AG04450 (cell line): ENCODE results near the gene MRPS5. TPM values are rescaled to one million over a fixed set of nuclear protein-coding genes. Genes with fewer than 3 reads are reported as not detected.

ENCODE experiments used
- CTCF ChIA-PET: fragments of 300-600, 350-600 bp; formaldehyde crosslinking; extraction: SDS; loops from one replicate; lab custom pipeline; 2022; ENCODE audit warnings: antibody characterized with exemption, inconsistent platforms; lab: Charles Lee
- POLR2A ChIA-PET: fragments of 350-600 bp; formaldehyde crosslinking; extraction: SDS; loops from one replicate; lab custom pipeline; 2021; ENCODE audit warnings: antibody characterized with exemption, inconsistent platforms; lab: Yijun Ruan, JAX
- DNase-seq: peaks from one replicate; pipeline ENCODE4 v3.0.0-alpha.2; 2011; ENCODE audit warnings: low read depth, low spot score
- H3K27ac ChIP-seq: one replicate; pipeline ENCODE4 v1.5.1; 2012; ENCODE audit warnings: low read depth, low read length, control low read depth
- H3K27me3 ChIP-seq: one replicate; pipeline ENCODE4 v1.6.0; 2012; ENCODE audit warnings: low read length; ENCODE audit not compliant: control insufficient read depth, insufficient read depth
- H3K4me3 ChIP-seq: 2 replicates; pipeline ENCODE4 v1.5.1; 2011; ENCODE audit warnings: mild to moderate bottlenecking, low read depth, low read length, control low read depth
- H3K9me3 ChIP-seq: 2 replicates; pipeline ENCODE4 v1.5.1; 2012; ENCODE audit warnings: low read length; ENCODE audit not compliant: control insufficient read depth, insufficient read depth
- polyA plus RNA-seq: library from polyadenylated mRNA; depleted of rRNA; stranded (reverse); fragments of >200 nt; gene quantifications from 2 replicates; pipeline ENCODE4 v1.2.3, GENCODE V29; 2011
- TF ChIP-seq, protein P1 (sequence below): IDR thresholded peaks from 2 replicates; pipeline ENCODE4 v1.5.1; 2011; ENCODE audit warnings: low read depth, low read length, control low read depth, inconsistent platforms

The MRPS5 gene
- polyA plus RNA-seq, 1 experiment = 55.7 TPM

- no peak for DNase-seq
- Histone ChIP-seq H3K4me3 (no peak overlapping the region), H3K27ac (no peak overlapping the region), H3K27me3 (peaks cover 12% of the 10 kb centered on the region), H3K9me3 (no peaks in the 10 kb centered on the region)
- POLR2A ChIA-PET = no interaction called here
- TF ChIP-seq, protein P1, sequence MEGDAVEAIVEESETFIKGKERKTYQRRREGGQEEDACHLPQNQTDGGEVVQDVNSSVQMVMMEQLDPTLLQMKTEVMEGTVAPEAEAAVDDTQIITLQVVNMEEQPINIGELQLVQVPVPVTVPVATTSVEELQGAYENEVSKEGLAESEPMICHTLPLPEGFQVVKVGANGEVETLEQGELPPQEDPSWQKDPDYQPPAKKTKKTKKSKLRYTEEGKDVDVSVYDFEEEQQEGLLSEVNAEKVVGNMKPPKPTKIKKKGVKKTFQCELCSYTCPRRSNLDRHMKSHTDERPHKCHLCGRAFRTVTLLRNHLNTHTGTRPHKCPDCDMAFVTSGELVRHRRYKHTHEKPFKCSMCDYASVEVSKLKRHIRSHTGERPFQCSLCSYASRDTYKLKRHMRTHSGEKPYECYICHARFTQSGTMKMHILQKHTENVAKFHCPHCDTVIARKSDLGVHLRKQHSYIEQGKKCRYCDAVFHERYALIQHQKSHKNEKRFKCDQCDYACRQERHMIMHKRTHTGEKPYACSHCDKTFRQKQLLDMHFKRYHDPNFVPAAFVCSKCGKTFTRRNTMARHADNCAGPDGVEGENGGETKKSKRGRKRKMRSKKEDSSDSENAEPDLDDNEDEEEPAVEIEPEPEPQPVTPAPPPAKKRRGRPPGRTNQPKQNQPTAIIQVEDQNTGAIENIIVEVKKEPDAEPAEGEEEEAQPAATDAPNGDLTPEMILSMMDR = no peak
- CTCF ChIA-PET = no interaction called here
Measured at GRCh38 chr2:95059656-95060370, 61.8 kb downstream of the MRPS5 start.

DNA sequence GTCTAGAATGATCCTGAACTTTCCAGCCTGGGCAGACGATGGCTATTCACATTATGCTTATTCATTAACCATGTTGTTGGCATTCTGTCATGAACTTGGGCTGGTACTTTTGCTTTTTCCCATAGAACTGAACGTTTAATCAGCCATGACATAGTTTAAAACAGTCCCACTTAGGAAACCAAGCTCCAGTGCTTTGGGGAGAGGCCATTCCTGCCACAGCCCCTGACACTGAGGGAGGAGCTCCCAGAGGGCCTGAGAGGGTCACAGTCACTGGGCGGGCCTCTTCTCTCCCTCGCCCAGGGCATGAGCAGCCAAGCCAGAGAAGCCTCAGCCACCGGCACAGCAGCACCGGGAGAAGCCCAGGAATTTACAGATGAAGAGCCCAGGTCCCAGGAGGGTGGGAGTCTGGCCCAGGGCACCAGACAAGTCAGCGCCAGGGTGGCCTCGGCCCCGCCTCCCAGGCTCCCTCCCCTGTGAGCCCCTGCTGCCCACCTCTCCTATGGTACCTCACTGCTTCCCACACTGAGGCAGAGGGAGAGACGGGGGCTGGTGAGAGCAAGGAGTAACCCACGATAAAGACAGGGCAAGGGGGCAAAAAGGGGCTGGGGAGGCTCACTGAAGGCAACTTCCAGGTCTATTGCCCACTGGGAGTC, 62.5 kb downstream of the MRPS5 start:
- Histone ChIP-seq H3K4me3 (no peak overlapping the region), H3K9me3 (no peaks in the 10 kb centered on the region), H3K27me3 (peaks cover 12% of the 10 kb centered on the region), H3K27ac (no peak overlapping the region)
- TF ChIP-seq, protein P1 = no peak
- no peak for DNase-seq
- ChIA-PET POLR2A (no interaction called here), CTCF (no interaction called here)

GRCh38 chr2:95058466-95058988, 63.1 kb downstream of the MRPS5 start:
- Histone ChIP-seq H3K9me3 (no peaks in the 10 kb centered on the region), H3K4me3 (no peak overlapping the region), H3K27ac (no peak overlapping the region), H3K27me3 (peaks cover 16% of the 10 kb centered on the region)
- CTCF ChIA-PET = interaction anchor here (0.7 kb wide), 1 partner anchor 21 kb away, joined by 3 read pairs; no protein-coding TSS in a partner anchor
- POLR2A ChIA-PET = no interaction called here
- TF ChIP-seq, protein P1 = no peak
- DNase-seq = no peak

GRCh38 chr2:95057535-95058370, 63.9 kb downstream of the MRPS5 start:
- Histone ChIP-seq H3K27ac (no peak overlapping the region), H3K27me3 (peaks cover 14% of the 10 kb centered on the region), H3K9me3 (no peaks in the 10 kb centered on the region), H3K4me3 (no peak overlapping the region)
- no peak for DNase-seq
- POLR2A ChIA-PET = no interaction called here
- CTCF ChIA-PET = interaction anchor here (0.7 to 1.5 kb wide), 2 partner anchors 18 to 22 kb away, joined by 3 to 4 read pairs; no protein-coding TSS in a partner anchor
- TF ChIP-seq, protein P1 = no peak
